NAMALWA (cell line): ENCODE results near the gene GPRC6A.
"Not testable (repeated sequence)": the region's sequence is repeated elsewhere in the genome, so short reads cannot be mapped to it uniquely, and the experiment has no call there.

Experiments
- DNase-seq: peaks from one replicate; pipeline ENCODE4 v3.0.0-alpha.2; 2015; ENCODE audit warnings: low spot score

Gene GPRC6A

GRCh38 chr6:116828983-116829382 is at the start of gene GPRC6A:
Gene GPRC6A (minus strand): TSS chr6:116829083. CDS start chr6:116829013, 70 bp downstream.
- no peak for DNase-seq

- DNase-seq = no peak
These were observed 48.9 kb upstream of the GPRC6A start for GRCh38 chr6:116877743-116878142.

- DNase-seq = no peak
These were observed 48.0 kb upstream of the GPRC6A start, which contains the start of gene RFX6 for GRCh38 chr6:116876635-116877611. Gene RFX6 (plus strand): TSS chr6:116877242. CDS start chr6:116877276, 34 bp downstream.

- no peak for DNase-seq
These were observed 47.2 kb upstream of the GPRC6A start for GRCh38 chr6:116876107-116876506.

- no peak for DNase-seq
These were observed 43.9 kb upstream of the GPRC6A start for GRCh38 chr6:116872771-116873170.

- no peak for DNase-seq
These were observed 37.5 kb upstream of the GPRC6A start for GRCh38 chr6:116866281-116866871.

- DNase-seq = no peak
These were observed 30.4 kb upstream of the GPRC6A start for GRCh38 chr6:116859264-116859663.

GRCh38 chr6:116858060-116858459 is 29.2 kb upstream of the GPRC6A start:
- DNase-seq = no peak

- DNase-seq = peak; percentile 58
These were observed 18.3 kb upstream of the GPRC6A start for GRCh38 chr6:116847227-116847626.

- no peak for DNase-seq
These were observed 13.6 kb upstream of the GPRC6A start for GRCh38 chr6:116842459-116842858.

- no peak for DNase-seq
These were observed 11.2 kb upstream of the GPRC6A start for GRCh38 chr6:116840091-116840490.

GRCh38 chr6:116836606-116837342 is 7.9 kb upstream of the GPRC6A start:
- no peak for DNase-seq

GRCh38 chr6:116834526-116834925 is 5.6 kb upstream of the GPRC6A start:
- DNase-seq = not testable (repeated sequence)

- DNase-seq = no peak
These were observed 1.2 kb downstream of the GPRC6A start for GRCh38 chr6:116827561-116828240.

GRCh38 chr6:116816336-116816735 is 12.5 kb downstream of the GPRC6A start:
- not testable (repeated sequence) for DNase-seq

GRCh38 chr6:116812051-116812650 is 16.7 kb downstream of the GPRC6A start:
- DNase-seq = no peak

GRCh38 chr6:116801971-116802370 is 26.9 kb downstream of the GPRC6A start:
- no peak for DNase-seq

- DNase-seq = no peak
These were observed 28.9 kb downstream of the GPRC6A start for GRCh38 chr6:116799945-116800344.

GRCh38 chr6:116797585-116797984 is 31.3 kb downstream of the GPRC6A start:
- no peak for DNase-seq

- DNase-seq = no peak
These were observed 35.7 kb downstream of the GPRC6A start for GRCh38 chr6:116793224-116793623.

- no peak for DNase-seq
These were observed 45.0 kb downstream of the GPRC6A start for GRCh38 chr6:116783852-116784251.
